Muscle of arm (tissue), 14 donors: Measurements from ENCODE around the gene POTEM. TPM values are rescaled to one million over a fixed set of nuclear protein-coding genes. Genes with fewer than 3 reads are reported as not detected.
"Not testable (repeated sequence)": the region's sequence is repeated elsewhere in the genome, so short reads cannot be mapped to it uniquely, and the experiment has no call there.

Experiments used
- DNase-seq: peaks from one replicate; pipeline ENCODE4 v3.0.0-alpha.2; 2013
- long read RNA-seq, 11 donors: transcript quantifications; one replicate each; lab custom pipeline, GENCODE V29; 2026
- polyA plus RNA-seq, 12 donors: library from polyadenylated mRNA; unstranded; fragments of 120-200 nt; gene quantifications; one replicate each; pipeline ENCODE4 v1.2.1, GENCODE V29; 2013; ENCODE audit not compliant: insufficient read length in 12 of 12

The POTEM gene
- polyA plus RNA-seq, result not detected
- long read RNA-seq, donor 1, result 0 reads
- long read RNA-seq, donor 2, result 0 reads
- long read RNA-seq, donor 3, result 0 reads
- long read RNA-seq, donor 4, result 0 reads
- long read RNA-seq, donor 5, result 0 reads
- long read RNA-seq, donor 6, result 0 reads
- long read RNA-seq, donor 7, result 0 reads
- long read RNA-seq, donor 8, result 0 reads
- long read RNA-seq, donor 9, result 0 reads
- long read RNA-seq, donor 10, result 0 reads
- long read RNA-seq, donor 11, result 0 reads

- not testable (repeated sequence) for DNase-seq
These were observed at the start of gene POTEM for GRCh38 chr14:18967134-18967533. Gene POTEM, plus strand, starts transcription at chr14:18967434. Its CDS starts 52 bp downstream, at chr14:18967486.

- DNase-seq, result not testable (repeated sequence)
These were observed 48.9 kb upstream of the POTEM start for GRCh38 chr14:18918345-18918744.

GRCh38 chr14:18920052-18920451 lies 47.2 kb upstream of the POTEM start:
- DNase-seq, result not testable (repeated sequence)

GRCh38 chr14:18921055-18921701 lies 46.1 kb upstream of the POTEM start:
- DNase-seq, result not testable (repeated sequence)

- DNase-seq, result not testable (repeated sequence)
These were observed 30.4 kb upstream of the POTEM start for GRCh38 chr14:18936848-18937247.

GRCh38 chr14:18938733-18939132 lies 28.5 kb upstream of the POTEM start:
- DNase-seq, result not testable (repeated sequence)

- not testable (repeated sequence) for DNase-seq
These were observed 17.3 kb upstream of the POTEM start for GRCh38 chr14:18949939-18950338.

- not testable (repeated sequence) for DNase-seq
These were observed 14.1 kb upstream of the POTEM start for GRCh38 chr14:18953085-18953484.

- not testable (repeated sequence) for DNase-seq
These were observed 11.4 kb upstream of the POTEM start for GRCh38 chr14:18955816-18956215.

- not testable (repeated sequence) for DNase-seq
These were observed 5.7 kb upstream of the POTEM start for GRCh38 chr14:18961576-18961975.

GRCh38 chr14:18962143-18962542 lies 5.1 kb upstream of the POTEM start:
- not testable (repeated sequence) for DNase-seq

- DNase-seq, result not testable (repeated sequence)
These were observed 4.0 kb upstream of the POTEM start for GRCh38 chr14:18963276-18963675.

- not testable (repeated sequence) for DNase-seq
These were observed 2.4 kb upstream of the POTEM start for GRCh38 chr14:18964878-18965277.

- DNase-seq, result not testable (repeated sequence)
These were observed 35.3 kb downstream of the POTEM start for GRCh38 chr14:19002566-19002965.

- DNase-seq, result not testable (repeated sequence)
These were observed 39.3 kb downstream of the POTEM start for GRCh38 chr14:19006490-19006889.

GRCh38 chr14:19007678-19008077 lies 40.4 kb downstream of the POTEM start:
- not testable (repeated sequence) for DNase-seq

GRCh38 chr14:19011029-19011428 lies 43.8 kb downstream of the POTEM start:
- DNase-seq, result not testable (repeated sequence)

GRCh38 chr14:19011703-19012102 lies 44.5 kb downstream of the POTEM start:
- DNase-seq, result not testable (repeated sequence)

GRCh38 chr14:19015185-19015584 lies 48.0 kb downstream of the POTEM start:
- DNase-seq, result not testable (repeated sequence)

- DNase-seq, result not testable (repeated sequence)
These were observed 57.9 kb downstream of the POTEM start for GRCh38 chr14:19025080-19025589.

GRCh38 chr14:19026649-19027351 lies 59.6 kb downstream of the POTEM start:
- DNase-seq, result not testable (repeated sequence)

- not testable (repeated sequence) for DNase-seq
These were observed 60.7 kb downstream of the POTEM start for GRCh38 chr14:19027895-19028294.
